Stimulated activated CD8-positive, alpha-beta memory T cell treated with anti-CD3 and anti-CD28 coated beads, Interleukin-7, amount 100 ng/mL, for 1 hour (primary cell): ENCODE data around the gene FOXL1.

Experiments
- DNase-seq, 2 donors: peaks; one replicate each; pipeline ENCODE4 v3.0.0-alpha.2; 2020; ENCODE audit warnings: low read depth in 2 of 2

Gene FOXL1

GRCh38 chr16:86631444-86631843 lies 53.1 kb downstream of the FOXL1 start:
- DNase-seq: no peak
